GM12892 (cell line): Measurements from ENCODE around the gene RTKN2.

Experiments
- POLR2A ChIP-seq: IDR thresholded peaks from 2 replicates; pipeline ENCODE4 v1.6.1; 2011; ENCODE audit warnings: low read depth, low read length, control low read depth
- POLR2AphosphoS5 ChIP-seq: IDR thresholded peaks from 2 replicates; pipeline ENCODE4 v1.6.1; 2011; ENCODE audit warnings: low read depth, low read length, control low read depth
- TAF1 ChIP-seq: IDR thresholded peaks from 2 replicates; pipeline ENCODE4 v1.6.1; 2011; ENCODE audit warnings: low read depth, mild to moderate bottlenecking, control low read depth, low read length, borderline replicate concordance

DNA sequence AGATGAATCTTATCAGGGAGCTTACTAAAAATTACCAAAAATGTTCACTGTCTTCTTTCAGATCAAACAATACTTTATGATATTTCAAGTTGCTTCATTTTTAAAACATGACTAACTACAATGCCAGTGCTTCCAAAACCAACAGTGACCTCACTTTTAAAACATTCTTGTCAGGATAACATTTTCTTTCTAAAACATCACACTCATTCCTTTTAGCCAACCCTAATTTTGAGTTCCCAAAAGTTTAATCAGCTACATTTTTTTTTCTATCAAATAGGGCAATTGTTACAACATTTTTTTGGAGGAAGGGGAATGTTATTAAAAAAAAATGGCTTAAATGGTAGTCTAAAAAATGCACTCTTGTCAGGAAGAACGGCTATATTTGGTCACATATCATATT lies 37.3 kb downstream of the RTKN2 start:
- no peak for TF ChIP-seq POLR2A
- TF ChIP-seq POLR2AphosphoS5, result no peak
- TF ChIP-seq TAF1, result no peak
